Caco-2 (cell line): ENCODE results near the gene ZNF648. TPM values are rescaled to one million over a fixed set of nuclear protein-coding genes. Genes with fewer than 3 reads are reported as not detected.
"Not testable (repeated sequence)": the region's sequence is repeated elsewhere in the genome, so short reads cannot be mapped to it uniquely, and the experiment has no call there.

Experiments used
- BruUV-seq: library from RNA; stranded (reverse); fragments of 400-500 nt; replicated peaks from 2 replicates; lab custom pipeline; 2021; lab: Mats Ljungman, UMichigan
- CTCF ChIA-PET: fragments of 300-600 bp; sonication (Branson Sonifier 250); formaldehyde crosslinking; loops from one replicate; lab custom pipeline; 2022; ENCODE audit warnings: antibody characterized with exemption; lab: Charles Lee
- POLR2A ChIA-PET: fragments of 300-600 bp; sonication (Branson Sonifier 250); formaldehyde crosslinking; loops from one replicate; lab custom pipeline; 2022; ENCODE audit warnings: antibody characterized with exemption; lab: Charles Lee
- DNase-seq, 2 experiments: peaks; one replicate each; pipeline versions ENCODE4 v3.0.0 to v3.0.0-alpha.2; 2020 to 2022
- H3K27me3 ChIP-seq: replicated peaks from 2 replicates; pipeline ENCODE4 v1.6.0; 2011; ENCODE audit warnings: low read length; ENCODE audit not compliant: control insufficient read depth, insufficient read depth
- H3K36me3 ChIP-seq: 2 replicates; pipeline ENCODE4 v1.5.1; 2011; ENCODE audit warnings: low read length; ENCODE audit not compliant: control insufficient read depth, insufficient read depth
- H3K4me1 ChIP-seq: fragments of 250-450 bp; sonication (Bioruptor Pico); 2 replicates; pipeline ENCODE4 v1.5.1; 2020; ENCODE audit warnings: mild to moderate bottlenecking
- H3K4me3 ChIP-seq: 2 replicates; pipeline ENCODE4 v1.5.1; 2011; ENCODE audit warnings: low read depth, mild to moderate bottlenecking, control low read depth, low read length
- H3K9me3 ChIP-seq: fragments of 250-450 bp; sonication (Bioruptor Pico); 2 replicates; pipeline ENCODE4 v1.5.1; 2020; ENCODE audit warnings: mild to moderate bottlenecking, moderate library complexity
- H3K27ac Mint-ChIP-seq: one replicate; pipeline ENCODE4 v1.8.0; 2022; ENCODE audit warnings: mixed read lengths; ENCODE audit not compliant: unreplicated experiment
- H3K27me3 Mint-ChIP-seq: one replicate; pipeline ENCODE4 v1.8.0; 2022; ENCODE audit warnings: mixed read lengths; ENCODE audit not compliant: insufficient read depth, unreplicated experiment
- H3K36me3 Mint-ChIP-seq: one replicate; pipeline ENCODE4 v1.8.0; 2022; ENCODE audit warnings: mild to moderate bottlenecking, mixed read lengths; ENCODE audit not compliant: insufficient read depth, unreplicated experiment
- H3K4me1 Mint-ChIP-seq: one replicate; pipeline ENCODE4 v1.8.0; 2022; ENCODE audit warnings: low read depth, mixed read lengths; ENCODE audit not compliant: unreplicated experiment
- H3K4me3 Mint-ChIP-seq: one replicate; pipeline ENCODE4 v1.8.0; 2022; ENCODE audit warnings: mild to moderate bottlenecking, moderate library complexity, mixed read lengths; ENCODE audit not compliant: unreplicated experiment
- H3K9me3 Mint-ChIP-seq: one replicate; pipeline ENCODE4 v1.8.0; 2022; ENCODE audit warnings: mixed read lengths; ENCODE audit not compliant: unreplicated experiment
- CTCF ChIP-seq, 2 experiments: fragments of 200-600 bp in 1 of 2; IDR thresholded peaks; 1 replicate in 1 of 2; 2 replicates in 1 of 2; pipeline versions ENCODE4 v1.5.1 to v1.8.0; 2011 to 2022; ENCODE audit warnings: antibody characterized with exemption in 1 of 2, control low read depth in 1 of 2, inconsistent platforms in 1 of 2, low read depth in 1 of 2, low read length in 1 of 2, mild to moderate bottlenecking in 1 of 2, moderate library complexity in 1 of 2; ENCODE audit not compliant: insufficient read depth in 1 of 2, severe bottlenecking in 1 of 2, unreplicated experiment in 1 of 2
- intact Hi-C: fragments of 100-400 bp; cut with micrococcal nuclease; formaldehyde crosslinking; loops from one replicate; pipeline ENCODE4 v1.10.0; 2022; ENCODE audit not compliant: unreplicated experiment
- total RNA-seq: library from RNA; stranded (reverse); gene quantifications from 2 replicates; pipeline ENCODE4 v1.2.3, GENCODE V29; 2022

Gene ZNF648
- total RNA-seq, 1 experiment from 2014 or later = not detected

GRCh38 chr1:182015360-182015759, 46.2 kb downstream of the ZNF648 start:
- Histone ChIP-seq H3K36me3 (no peaks in the 10 kb centered on the region), H3K4me3 (no peak overlapping the region), H3K9me3 (peaks cover 3% of the 10 kb centered on the region; the same call in 1 of the 2 replicates), H3K27me3 (no peaks in the 10 kb centered on the region), H3K4me1 (no peaks in the 10 kb centered on the region)
- no peak for TF ChIP-seq CTCF (IDR thresholded peaks at IDR 0.05; ENCODE audit: insufficient read depth in 1 of 2, low read depth in 1 of 2, low read length in 1 of 2, severe bottlenecking in 1 of 2, unreplicated experiment in 1 of 2)
- intact Hi-C loops = no loop called here
- no peak for DNase-seq
- Mint-ChIP-seq H3K27ac (no peak overlapping the region), H3K36me3 (no peaks in the 10 kb centered on the region), H3K27me3 (no peaks in the 10 kb centered on the region), H3K9me3 (peaks cover 34% of the 10 kb centered on the region), H3K4me3 (no peak overlapping the region), H3K4me1 (no peaks in the 10 kb centered on the region)
- POLR2A ChIA-PET = no interaction called here
- CTCF ChIA-PET = no interaction called here
- no TSS peak for BruUV-seq

GRCh38 chr1:182010800-182011370, 50.6 kb downstream of the ZNF648 start:
- DNase-seq, H3K27me3 ChIP-seq, CTCF ChIA-PET, H3K36me3 ChIP-seq, POLR2A ChIA-PET, H3K4me1 ChIP-seq, H3K4me3 Mint-ChIP-seq, H3K36me3 Mint-ChIP-seq, H3K4me1 Mint-ChIP-seq, BruUV-seq, H3K9me3 ChIP-seq, H3K4me3 ChIP-seq, intact Hi-C loops, H3K27ac Mint-ChIP-seq: not testable (repeated sequence)
- Mint-ChIP-seq H3K9me3 (peaks cover 53% of the 10 kb centered on the region), H3K27me3 (peaks cover 12% of the 10 kb centered on the region)

- BruUV-seq, H3K4me3 Mint-ChIP-seq, POLR2A ChIA-PET, H3K36me3 Mint-ChIP-seq, DNase-seq, CTCF ChIA-PET, H3K27ac Mint-ChIP-seq, H3K4me1 Mint-ChIP-seq, H3K27me3 ChIP-seq, H3K36me3 ChIP-seq, H3K9me3 ChIP-seq, H3K4me3 ChIP-seq, intact Hi-C loops, H3K4me1 ChIP-seq: not testable (repeated sequence)
- Mint-ChIP-seq H3K27me3 (peaks cover 15% of the 10 kb centered on the region), H3K9me3 (peaks cover 29% of the 10 kb centered on the region)
Observed at GRCh38 chr1:182005398-182005797, 56.1 kb downstream of the ZNF648 start.

GRCh38 chr1:182004601-182005000, 56.9 kb downstream of the ZNF648 start:
- Histone ChIP-seq H3K36me3 (no peaks in the 10 kb centered on the region), H3K27me3 (no peaks in the 10 kb centered on the region), H3K4me3 (no peak overlapping the region), H3K9me3 (no peaks in the 10 kb centered on the region), H3K4me1 (no peaks in the 10 kb centered on the region)
- H3K9me3 Mint-ChIP-seq = peaks cover 23% of the 10 kb centered on the region
- no peak overlapping the region for H3K27ac Mint-ChIP-seq
- BruUV-seq = no TSS peak
- TF ChIP-seq CTCF (IDR thresholded peaks at IDR 0.05; ENCODE audit: insufficient read depth in 1 of 2, low read depth in 1 of 2, low read length in 1 of 2, severe bottlenecking in 1 of 2, unreplicated experiment in 1 of 2) = no peak
- H3K4me1 Mint-ChIP-seq = peaks cover 5% of the 10 kb centered on the region
- H3K36me3 Mint-ChIP-seq = no peaks in the 10 kb centered on the region
- H3K4me3 Mint-ChIP-seq = no peak overlapping the region
- ChIA-PET POLR2A (no interaction called here), CTCF (no interaction called here)
- DNase-seq = no peak
- H3K27me3 Mint-ChIP-seq = peaks cover 13% of the 10 kb centered on the region
- intact Hi-C loops = no loop called here
